HEK293T (cell line): ENCODE measurements around the gene RPA1.

Experiments
- CTCF ChIA-PET: fragments of 350-600 bp; formaldehyde crosslinking; extraction: SDS; loops from one replicate; lab custom pipeline; 2021; ENCODE audit warnings: antibody characterized with exemption, inconsistent platforms; lab: Yijun Ruan, JAX
- POLR2A ChIA-PET: fragments of 350-600 bp; formaldehyde crosslinking; extraction: SDS; loops from one replicate; lab custom pipeline; 2020; ENCODE audit warnings: antibody characterized with exemption, inconsistent platforms; lab: Yijun Ruan, JAX
- DNase-seq: peaks from one replicate; pipeline ENCODE4 v3.0.0; 2012; ENCODE audit warnings: mixed read lengths; ENCODE audit errors: extremely low spot score
- ARNT ChIP-seq: fragments of 450-650 bp; IDR thresholded peaks from 2 replicates; pipeline ENCODE4 v1.6.1; 2017; ENCODE audit warnings: mild to moderate bottlenecking
- BHLHE40 ChIP-seq: fragments of 450-650 bp; IDR thresholded peaks from 2 replicates; pipeline ENCODE4 v1.6.1; 2016; ENCODE audit warnings: mild to moderate bottlenecking, moderate library complexity, borderline replicate concordance
- CTBP1 ChIP-seq: fragments of 450-650 bp; IDR thresholded peaks from 2 replicates; pipeline ENCODE4 v1.6.1; 2016; ENCODE audit warnings: borderline replicate concordance
- ELF4 ChIP-seq: fragments of 450-650 bp; IDR thresholded peaks from 2 replicates; pipeline ENCODE4 v1.6.1; 2017; ENCODE audit warnings: antibody characterized with exemption
- FOXA1 ChIP-seq: fragments of 450-650 bp; IDR thresholded peaks from 2 replicates; pipeline ENCODE4 v1.6.1; 2016; ENCODE audit warnings: mild to moderate bottlenecking
- FOXK2 ChIP-seq: fragments of 450-650 bp; IDR thresholded peaks from 2 replicates; pipeline ENCODE4 v1.6.1; 2016; ENCODE audit warnings: mild to moderate bottlenecking
- FOXM1 ChIP-seq: fragments of 450-650 bp; IDR thresholded peaks from 2 replicates; pipeline ENCODE4 v1.6.1; 2017; ENCODE audit warnings: mild to moderate bottlenecking, borderline replicate concordance
- HDGF ChIP-seq: fragments of 450-650 bp; IDR thresholded peaks from 2 replicates; pipeline ENCODE4 v1.6.1; 2017; ENCODE audit warnings: antibody characterized with exemption, borderline replicate concordance
- L3MBTL2 ChIP-seq: fragments of 450-650 bp; conservative IDR thresholded peaks from 2 replicates; pipeline ENCODE4 v1.6.1; 2016; ENCODE audit warnings: mild to moderate bottlenecking
- LEF1 ChIP-seq: fragments of 450-650 bp; IDR thresholded peaks from 2 replicates; pipeline ENCODE4 v1.6.1; 2017; ENCODE audit warnings: mild to moderate bottlenecking, borderline replicate concordance
- NFRKB ChIP-seq: fragments of 450-650 bp; IDR thresholded peaks from 2 replicates; pipeline ENCODE4 v1.6.1; 2016; ENCODE audit warnings: mild to moderate bottlenecking, moderate library complexity
- PKNOX1 ChIP-seq: fragments of 450-650 bp; IDR thresholded peaks from 2 replicates; pipeline ENCODE4 v1.6.1; 2016
- SP1 ChIP-seq: fragments of 450-650 bp; IDR thresholded peaks from 2 replicates; pipeline ENCODE4 v1.6.1; 2017
- SUZ12 ChIP-seq: fragments of 450-650 bp; IDR thresholded peaks from 2 replicates; pipeline ENCODE4 v1.6.1; 2016; ENCODE audit warnings: mild to moderate bottlenecking
- TARDBP ChIP-seq: fragments of 450-650 bp; IDR thresholded peaks from 2 replicates; pipeline ENCODE4 v1.6.1; 2016
- ZNF384 ChIP-seq: fragments of 450-650 bp; IDR thresholded peaks from 2 replicates; pipeline ENCODE4 v1.6.1; 2016

Gene RPA1

GRCh38 chr17:1940810-1941185 lies 111.0 kb downstream of the RPA1 start:
- DNase-seq, result no peak
- TF ChIP-seq CTBP1 (no peak), FOXM1 (no peak)
- POLR2A ChIA-PET, result interaction anchor here (1.6 kb wide), 1 partner anchor 34 kb away, joined by 3 read pairs; no protein-coding TSS in a partner anchor
- CTCF ChIA-PET, result no interaction called here

GRCh38 chr17:1941272-1942065 lies 111.7 kb downstream of the RPA1 start:
- no peak for DNase-seq
- ChIA-PET CTCF (no interaction called here), POLR2A (no interaction called here)
- no peak for TF ChIP-seq FOXA1
- TF ChIP-seq SUZ12, result no peak
- TF ChIP-seq BHLHE40, result no peak
- TF ChIP-seq HDGF, result no peak
- TF ChIP-seq ZNF384, result no peak
- TF ChIP-seq FOXM1, result no peak

- TF ChIP-seq TARDBP (no peak), LEF1 (no peak), ARNT (no peak), CTBP1 (no peak), BHLHE40 (no peak), ZNF384 (no peak), FOXA1 (no peak), L3MBTL2 (no peak), FOXM1 (no peak), ELF4 (no peak), HDGF (no peak), NFRKB (no peak), SP1 (no peak), PKNOX1 (no peak), FOXK2 (no peak), SUZ12 (no peak)
- ChIA-PET POLR2A (no interaction called here), CTCF (no interaction called here)
- no peak for DNase-seq
Measured at GRCh38 chr17:1942066-1942365, 112.2 kb downstream of the RPA1 start.

GRCh38 chr17:1942666-1943435 lies 113.0 kb downstream of the RPA1 start:
- TF ChIP-seq CTBP1, result no peak
- no peak for TF ChIP-seq PKNOX1
- no peak for TF ChIP-seq FOXK2
- no peak for TF ChIP-seq L3MBTL2
- TF ChIP-seq SUZ12, result no peak
- TF ChIP-seq NFRKB, result no peak
- no peak for TF ChIP-seq FOXM1
- no peak for TF ChIP-seq TARDBP
- TF ChIP-seq FOXA1, result no peak
- TF ChIP-seq ELF4, result no peak
- TF ChIP-seq HDGF, result no peak
- TF ChIP-seq ARNT, result no peak
- TF ChIP-seq LEF1, result no peak
- TF ChIP-seq BHLHE40, result no peak
- no peak for TF ChIP-seq ZNF384
- TF ChIP-seq SP1, result no peak
- CTCF ChIA-PET, result interaction anchor here (0.8 kb wide), 1 partner anchor 10 kb away, joined by 3 read pairs; no protein-coding TSS in a partner anchor
- POLR2A ChIA-PET, result no interaction called here
- DNase-seq, result no peak

GRCh38 chr17:1943436-1943831 lies 113.6 kb downstream of the RPA1 start:
- TF ChIP-seq FOXM1, result no peak
- TF ChIP-seq LEF1, result no peak
- TF ChIP-seq FOXA1, result no peak
- POLR2A ChIA-PET, result no interaction called here
- CTCF ChIA-PET, result interaction anchor here (0.8 kb wide), 1 partner anchor 10 kb away, joined by 3 read pairs; no protein-coding TSS in a partner anchor
- DNase-seq, result no peak

GRCh38 chr17:1945621-1946020 lies 115.8 kb downstream of the RPA1 start:
- TF ChIP-seq BHLHE40 (no peak), ZNF384 (no peak), TARDBP (no peak), SUZ12 (no peak), L3MBTL2 (no peak), PKNOX1 (no peak), SP1 (no peak), FOXA1 (no peak), LEF1 (no peak), FOXK2 (no peak), FOXM1 (no peak), ELF4 (no peak), NFRKB (no peak), ARNT (no peak), CTBP1 (no peak), HDGF (no peak)

More at GRCh38 chr17:1945621-1946020, 115.8 kb downstream of the RPA1 start:
- DNase-seq, result no peak
- ChIA-PET POLR2A (no interaction called here), CTCF (no interaction called here)
